Measurements from ENCODE around the gene FGGY. TPM values are rescaled to one million over a fixed set of nuclear protein-coding genes. Genes with fewer than 3 reads are reported as not detected.

FGGY gene
- total RNA-seq, 1 donor: 24.6 TPM

GRCh38 chr1:59509341-59509875 lies 212.5 kb downstream of the FGGY start:
- H3K4me3 ChIP-seq (ENCODE audit: insufficient read depth, low read length): no peak overlapping the region
- H3K4me1 ChIP-seq (ENCODE audit: insufficient read depth, low read length): peaks cover 4% of the 10 kb centered on the region
- H4K20me1 ChIP-seq (ENCODE audit: insufficient read depth, low read length): no peaks in the 10 kb centered on the region
- DNase-seq (ENCODE audit: insufficient read length, low spot score, missing footprints): no peak
- no peak overlapping the region for H3K4me2 ChIP-seq (ENCODE audit: insufficient read depth, low read length)
- no peaks in the 10 kb centered on the region for H3K9me3 ChIP-seq (ENCODE audit: low read depth, low read length)
- no peak overlapping the region for H3K27ac ChIP-seq (ENCODE audit: low read depth, low read length)
- no peak overlapping the region for H2AFZ ChIP-seq (ENCODE audit: low read length)
- H3K36me3 ChIP-seq (ENCODE audit: insufficient read depth, low read length): no peaks in the 10 kb centered on the region
- no peaks in the 10 kb centered on the region for H3K27me3 ChIP-seq (ENCODE audit: insufficient read depth, low read length)
- no peaks in the 10 kb centered on the region for H3K79me2 ChIP-seq (ENCODE audit: insufficient read depth, low read length)
- TF ChIP-seq CTCF (IDR thresholded peaks at IDR 0.05; ENCODE audit: extremely low read depth, low read depth, low read length): no peak

GRCh38 chr1:59510249-59510648 lies 213.4 kb downstream of the FGGY start:
- H3K79me2 ChIP-seq (ENCODE audit: insufficient read depth, low read length): no peaks in the 10 kb centered on the region
- no peak overlapping the region for H2AFZ ChIP-seq (ENCODE audit: low read length)
- no peaks in the 10 kb centered on the region for H3K27me3 ChIP-seq (ENCODE audit: insufficient read depth, low read length)
- H3K9me3 ChIP-seq (ENCODE audit: low read depth, low read length): no peaks in the 10 kb centered on the region
- H3K27ac ChIP-seq (ENCODE audit: low read depth, low read length): no peak overlapping the region
- no peaks in the 10 kb centered on the region for H3K36me3 ChIP-seq (ENCODE audit: insufficient read depth, low read length)
- DNase-seq (ENCODE audit: insufficient read length, low spot score, missing footprints): no peak
- no peak for TF ChIP-seq CTCF (IDR thresholded peaks at IDR 0.05; ENCODE audit: extremely low read depth, low read depth, low read length)
- H3K4me1 ChIP-seq (ENCODE audit: insufficient read depth, low read length): peaks cover 4% of the 10 kb centered on the region
- H4K20me1 ChIP-seq (ENCODE audit: insufficient read depth, low read length): no peaks in the 10 kb centered on the region
- no peak overlapping the region for H3K4me3 ChIP-seq (ENCODE audit: insufficient read depth, low read length)
- no peak overlapping the region for H3K4me2 ChIP-seq (ENCODE audit: insufficient read depth, low read length)

GRCh38 chr1:59511476-59512465 lies 214.9 kb downstream of the FGGY start:
- no peak overlapping the region for H2AFZ ChIP-seq (ENCODE audit: low read length)
- H4K20me1 ChIP-seq (ENCODE audit: insufficient read depth, low read length): no peaks in the 10 kb centered on the region
- H3K4me3 ChIP-seq (ENCODE audit: insufficient read depth, low read length): no peak overlapping the region
- no peaks in the 10 kb centered on the region for H3K79me2 ChIP-seq (ENCODE audit: insufficient read depth, low read length)
- no peak overlapping the region for H3K27ac ChIP-seq (ENCODE audit: low read depth, low read length)
- no peak for TF ChIP-seq CTCF (IDR thresholded peaks at IDR 0.05; ENCODE audit: extremely low read depth, low read depth, low read length)
- no peaks in the 10 kb centered on the region for H3K9me3 ChIP-seq (ENCODE audit: low read depth, low read length)
- DNase-seq (ENCODE audit: insufficient read length, low spot score, missing footprints): no peak
- H3K4me2 ChIP-seq (ENCODE audit: insufficient read depth, low read length): no peak overlapping the region
- peaks cover 4% of the 10 kb centered on the region for H3K4me1 ChIP-seq (ENCODE audit: insufficient read depth, low read length)
- no peaks in the 10 kb centered on the region for H3K36me3 ChIP-seq (ENCODE audit: insufficient read depth, low read length)
- H3K27me3 ChIP-seq (ENCODE audit: insufficient read depth, low read length): no peaks in the 10 kb centered on the region

GRCh38 chr1:59512702-59513101 lies 215.8 kb downstream of the FGGY start:
- Histone ChIP-seq H3K36me3 (ENCODE audit: insufficient read depth, low read length) (no peaks in the 10 kb centered on the region), H3K27me3 (ENCODE audit: insufficient read depth, low read length) (no peaks in the 10 kb centered on the region), H3K4me2 (ENCODE audit: insufficient read depth, low read length) (no peak overlapping the region), H4K20me1 (ENCODE audit: insufficient read depth, low read length) (no peaks in the 10 kb centered on the region), H3K79me2 (ENCODE audit: insufficient read depth, low read length) (no peaks in the 10 kb centered on the region), H2AFZ (ENCODE audit: low read length) (no peak overlapping the region), H3K9me3 (ENCODE audit: low read depth, low read length) (no peaks in the 10 kb centered on the region), H3K4me3 (ENCODE audit: insufficient read depth, low read length) (no peak overlapping the region), H3K27ac (ENCODE audit: low read depth, low read length) (no peak overlapping the region), H3K4me1 (ENCODE audit: insufficient read depth, low read length) (peaks cover 4% of the 10 kb centered on the region)
- no peak for DNase-seq (ENCODE audit: insufficient read length, low spot score, missing footprints)
- no peak for TF ChIP-seq CTCF (IDR thresholded peaks at IDR 0.05; ENCODE audit: extremely low read depth, low read depth, low read length)

Data from osteoblast (primary cell).